HG02678 (cell line): ENCODE data around the gene EXD3.

Source experiments
- ATAC-seq: cut with Tn5 transposase; IDR thresholded peaks from one replicate; pipeline ENCODE4 v1.9.1; 2021; ENCODE audit warnings: mild to moderate bottlenecking, moderate library complexity; ENCODE audit not compliant: unreplicated experiment

The EXD3 gene

GRCh38 chr9:137311171-137311985 lies 111.6 kb downstream of the EXD3 start:
- ATAC-seq = no peak

- ATAC-seq = no peak
Observed at GRCh38 chr9:137310189-137311052, 112.5 kb downstream of the EXD3 start.

GRCh38 chr9:137309368-137310188 lies 113.4 kb downstream of the EXD3 start:
- no peak for ATAC-seq

- ATAC-seq = no peak
Observed at GRCh38 chr9:137308057-137308619, 114.8 kb downstream of the EXD3 start.

GRCh38 chr9:137307255-137308056 lies 115.5 kb downstream of the EXD3 start:
- no peak for ATAC-seq

- ATAC-seq = no peak
Observed at GRCh38 chr9:137306850-137307254, 116.1 kb downstream of the EXD3 start.

- no peak for ATAC-seq
Observed at GRCh38 chr9:137306066-137306849, 116.7 kb downstream of the EXD3 start.

GRCh38 chr9:137305798-137306065 lies 117.2 kb downstream of the EXD3 start:
- no peak for ATAC-seq

- no peak for ATAC-seq
Observed at GRCh38 chr9:137305060-137305797, 117.7 kb downstream of the EXD3 start.

- ATAC-seq = no peak
Observed at GRCh38 chr9:137304383-137305059, 118.4 kb downstream of the EXD3 start.

- ATAC-seq = no peak
Observed at GRCh38 chr9:137303893-137304382, 119.0 kb downstream of the EXD3 start.

GRCh38 chr9:137303151-137303892 lies 119.6 kb downstream of the EXD3 start:
- no peak for ATAC-seq

GRCh38 chr9:137302449-137303150 lies 120.4 kb downstream of the EXD3 start:
- ATAC-seq = peak; percentile 44

GRCh38 chr9:137302118-137302448 lies 120.9 kb downstream of the EXD3 start, which contains the start of gene NRARP:
TSS of gene NRARP (minus strand) at chr9:137302271. CDS start at chr9:137301928, 343 bp downstream.
- peak; percentile 79 for ATAC-seq

GRCh38 chr9:137301081-137301947 lies 121.6 kb downstream of the EXD3 start:
- ATAC-seq = peak; percentile 24
